HG02938 (cell line): ENCODE results near the gene KAT5.
"Not testable (repeated sequence)": the region's sequence is repeated elsewhere in the genome, so short reads cannot be mapped to it uniquely, and the experiment has no call there.

ENCODE experiments used
- ATAC-seq: cut with Tn5 transposase; IDR thresholded peaks from one replicate; pipeline ENCODE4 v1.9.1; 2021; ENCODE audit warnings: mild to moderate bottlenecking, moderate library complexity; ENCODE audit not compliant: unreplicated experiment

KAT5 gene

GRCh38 chr11:65711785-65712632, at the start of gene KAT5:
Gene KAT5, plus strand, starts transcription at chr11:65712252. Its CDS starts 16 bp downstream, at chr11:65712268.
- peak; percentile 75 for ATAC-seq

GRCh38 chr11:65662799-65663638, 49.0 kb upstream of the KAT5 start, which contains the start of gene RELA:
Gene RELA, minus strand, starts transcription at chr11:65662916. Its CDS starts 84 bp downstream, at chr11:65662832.
- peak; percentile 73 for ATAC-seq

GRCh38 chr11:65663639-65664200, 48.3 kb upstream of the KAT5 start:
- no peak for ATAC-seq

GRCh38 chr11:65672180-65672860, 39.7 kb upstream of the KAT5 start:
- no peak for ATAC-seq

- no peak for ATAC-seq
These were observed 39.1 kb upstream of the KAT5 start for GRCh38 chr11:65672982-65673381.

- ATAC-seq, result no peak
These were observed 31.8 kb upstream of the KAT5 start for GRCh38 chr11:65680192-65680743.

- ATAC-seq, result not testable (repeated sequence)
These were observed 28.6 kb upstream of the KAT5 start for GRCh38 chr11:65683480-65683879.

- ATAC-seq, result no peak
These were observed 26.1 kb upstream of the KAT5 start for GRCh38 chr11:65685981-65686380.

GRCh38 chr11:65691847-65692246, 20.2 kb upstream of the KAT5 start:
- ATAC-seq, result not testable (repeated sequence)

- no peak for ATAC-seq
These were observed 19.7 kb upstream of the KAT5 start for GRCh38 chr11:65692367-65692766.

GRCh38 chr11:65695459-65696241, 16.4 kb upstream of the KAT5 start:
- no peak for ATAC-seq

GRCh38 chr11:65696802-65697552, 15.1 kb upstream of the KAT5 start:
- no peak for ATAC-seq

- no peak for ATAC-seq
These were observed 13.8 kb upstream of the KAT5 start for GRCh38 chr11:65698205-65698604.

- ATAC-seq, result no peak
These were observed 12.7 kb upstream of the KAT5 start for GRCh38 chr11:65699306-65699705.

- no peak for ATAC-seq
These were observed 11.7 kb upstream of the KAT5 start for GRCh38 chr11:65700399-65700798.

GRCh38 chr11:65701686-65702085, 10.4 kb upstream of the KAT5 start:
- no peak for ATAC-seq

- ATAC-seq, result no peak
These were observed 8.2 kb upstream of the KAT5 start for GRCh38 chr11:65703846-65704245.

GRCh38 chr11:65706303-65706763, 5.7 kb upstream of the KAT5 start:
- ATAC-seq, result not testable (repeated sequence)

- ATAC-seq, result not testable (repeated sequence)
These were observed 5.0 kb upstream of the KAT5 start for GRCh38 chr11:65707002-65707401.
